ENCODE data around the gene LYG2.
"Not testable (repeated sequence)": the region's sequence is repeated elsewhere in the genome, so short reads cannot be mapped to it uniquely, and the experiment has no call there.

The LYG2 gene, protein sequence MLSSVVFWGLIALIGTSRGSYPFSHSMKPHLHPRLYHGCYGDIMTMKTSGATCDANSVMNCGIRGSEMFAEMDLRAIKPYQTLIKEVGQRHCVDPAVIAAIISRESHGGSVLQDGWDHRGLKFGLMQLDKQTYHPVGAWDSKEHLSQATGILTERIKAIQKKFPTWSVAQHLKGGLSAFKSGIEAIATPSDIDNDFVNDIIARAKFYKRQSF

GRCh38 chr2:99255491-99256318 lies at the start of gene LYG2:
Gene LYG2, minus strand, starts transcription at chr2:99255666. Its CDS starts 1,406 bp downstream, at chr2:99254260.
- no peak for DNase-seq

GRCh38 chr2:99301097-99301496 lies 45.6 kb upstream of the LYG2 start, which contains the start of gene LYG1:
Gene LYG1, minus strand, starts transcription at chr2:99301197. Its CDS starts 5,527 bp downstream, at chr2:99295670.
- not testable (repeated sequence) for DNase-seq

DNA sequence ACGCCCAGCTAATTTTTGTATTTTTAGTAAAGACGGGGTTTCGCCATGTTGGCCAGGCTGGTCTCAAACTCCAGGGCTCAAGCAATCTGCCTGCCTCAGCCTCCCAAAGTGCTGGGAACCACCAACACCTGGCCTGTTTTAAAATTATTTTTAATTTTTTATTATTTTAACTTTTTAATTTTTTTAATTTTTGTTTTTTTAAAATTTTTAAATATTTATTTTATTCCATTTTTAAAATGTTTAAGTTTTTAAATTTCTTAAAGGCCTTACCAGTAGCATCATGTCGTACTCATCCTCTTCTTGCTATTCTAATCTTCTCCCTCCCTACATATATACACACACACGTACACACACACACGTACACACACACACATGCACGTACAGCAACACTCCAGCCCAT lies 44.1 kb upstream of the LYG2 start:
- DNase-seq: no peak

DNA sequence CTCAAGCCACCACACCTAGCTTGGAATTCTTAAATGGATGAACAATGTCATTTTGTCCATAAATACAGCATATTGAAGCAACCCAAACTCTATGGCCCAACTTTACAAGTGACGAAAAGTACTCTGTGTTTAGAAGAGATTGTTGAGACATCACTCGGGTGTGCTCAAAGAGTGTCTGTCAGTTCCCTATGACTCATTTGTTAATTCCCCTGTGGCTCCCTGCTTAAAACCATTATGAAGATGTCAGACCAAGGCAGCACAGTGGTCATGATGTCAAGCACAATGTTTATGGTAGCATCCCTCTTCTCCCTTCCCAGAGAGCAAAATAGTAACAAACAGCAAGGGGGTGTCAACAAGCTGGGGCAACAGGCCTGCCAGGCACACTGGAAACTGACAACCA lies 42.5 kb upstream of the LYG2 start:
- no peak for DNase-seq

- no peak for DNase-seq
Measured at GRCh38 chr2:99285526-99285925, 30.1 kb upstream of the LYG2 start.

DNA sequence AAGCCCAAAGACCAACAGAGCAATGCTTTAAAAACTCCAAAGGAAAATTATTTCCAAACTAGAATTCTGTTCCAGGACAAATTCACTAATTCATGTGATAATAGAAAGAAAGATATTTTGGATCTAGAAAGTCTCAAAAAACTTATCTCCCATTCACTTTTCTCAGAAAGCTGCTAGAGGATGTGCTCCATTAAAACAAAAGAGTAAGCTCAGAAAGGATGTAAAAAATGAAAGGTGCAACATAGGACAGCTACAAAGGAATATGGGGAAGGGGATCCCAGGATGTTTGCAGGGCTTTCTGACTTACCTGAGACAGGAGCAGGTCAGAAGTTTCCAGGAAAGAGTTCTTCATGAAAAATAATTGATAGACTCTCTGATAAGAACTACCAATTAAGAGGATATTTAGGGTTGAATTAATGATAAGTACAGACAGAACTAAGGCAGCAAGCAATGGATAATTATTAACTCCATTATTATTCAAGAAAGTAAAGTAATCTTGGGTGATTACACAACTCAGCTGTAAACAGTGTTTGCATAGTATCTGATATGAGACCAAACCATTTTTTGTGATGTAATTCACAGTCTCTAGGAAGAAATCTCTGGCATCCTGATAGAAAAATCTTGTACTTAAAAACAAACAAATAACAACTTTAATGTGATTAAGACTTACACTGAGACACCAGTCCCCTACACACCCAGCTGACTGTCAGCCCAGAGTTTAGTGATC lies 24.7 kb upstream of the LYG2 start:
- no peak for DNase-seq

DNA sequence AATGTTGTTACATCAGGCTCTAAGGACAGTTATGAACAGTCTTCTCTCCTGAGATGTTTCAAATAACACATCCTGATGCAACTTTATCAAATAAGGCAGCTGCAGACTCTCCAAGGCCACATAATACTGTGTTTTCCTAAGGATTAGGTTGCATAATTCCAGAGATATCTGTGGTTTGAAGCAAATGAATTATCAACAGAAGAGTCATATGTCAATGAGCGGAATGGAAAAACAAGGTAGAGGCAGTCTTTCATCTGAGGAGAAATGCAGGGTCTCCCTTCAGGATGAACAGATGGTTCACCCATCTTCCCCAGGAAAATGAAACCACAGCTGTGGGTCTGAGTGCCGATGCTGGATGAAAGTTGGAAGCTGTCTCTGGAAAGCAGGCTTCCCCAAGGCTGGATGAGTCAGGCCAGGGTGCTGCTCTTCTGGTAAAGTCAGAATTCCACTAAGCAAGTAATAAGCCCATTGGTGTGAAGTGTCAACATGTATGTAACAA lies 23.4 kb upstream of the LYG2 start:
- no peak for DNase-seq

DNA sequence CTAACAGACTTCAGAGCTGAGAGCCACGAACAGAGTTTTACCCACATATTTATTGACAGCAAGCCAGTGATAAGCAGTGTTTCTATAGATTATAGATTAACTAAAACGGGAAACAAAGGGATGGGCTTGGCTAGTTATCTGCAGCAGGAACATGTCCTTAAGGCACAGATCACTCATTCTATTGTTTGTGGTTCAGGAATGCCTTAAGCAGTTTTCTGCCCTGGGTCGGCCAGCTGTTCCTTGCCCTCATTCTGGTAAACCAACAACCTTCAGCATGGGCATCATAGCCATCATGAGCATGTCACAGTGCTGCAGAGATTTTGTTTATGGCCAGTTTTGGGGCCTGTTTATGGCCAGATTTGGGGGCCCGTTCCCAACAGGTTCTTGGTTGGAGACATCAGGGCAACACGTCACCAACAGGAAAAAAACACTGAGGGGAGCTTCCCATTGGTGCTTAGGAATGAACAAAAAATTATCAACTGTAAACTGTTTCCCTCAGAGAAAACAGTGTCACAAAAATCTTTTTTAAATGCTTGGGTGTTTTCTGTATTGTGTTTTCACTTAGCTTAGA lies 22.8 kb upstream of the LYG2 start:
- not testable (repeated sequence) for DNase-seq

DNA sequence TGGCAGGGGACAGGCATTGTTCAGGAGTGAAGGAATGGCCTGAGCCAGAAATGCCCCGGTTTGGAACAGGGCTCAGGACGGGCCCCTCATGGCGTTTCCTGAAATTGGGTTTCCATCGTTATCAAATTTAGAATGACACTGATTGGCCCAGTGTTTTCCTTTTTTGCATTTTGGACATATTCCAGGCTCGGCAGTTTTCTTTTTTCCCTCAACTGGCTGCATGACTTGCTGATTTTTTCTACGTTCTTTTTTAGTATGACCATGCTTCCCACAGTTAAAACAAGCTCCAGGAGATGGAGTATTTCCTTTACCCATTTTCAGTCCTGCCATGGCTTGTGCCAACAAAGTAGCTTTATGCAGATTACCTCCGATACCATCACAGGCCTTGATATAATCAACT lies 20.4 kb upstream of the LYG2 start:
- DNase-seq: no peak

GRCh38 chr2:99261242-99261641 lies 5.8 kb upstream of the LYG2 start:
- no peak for DNase-seq

GRCh38 chr2:99260184-99260583 lies 4.7 kb upstream of the LYG2 start:
- no peak for DNase-seq

DNA sequence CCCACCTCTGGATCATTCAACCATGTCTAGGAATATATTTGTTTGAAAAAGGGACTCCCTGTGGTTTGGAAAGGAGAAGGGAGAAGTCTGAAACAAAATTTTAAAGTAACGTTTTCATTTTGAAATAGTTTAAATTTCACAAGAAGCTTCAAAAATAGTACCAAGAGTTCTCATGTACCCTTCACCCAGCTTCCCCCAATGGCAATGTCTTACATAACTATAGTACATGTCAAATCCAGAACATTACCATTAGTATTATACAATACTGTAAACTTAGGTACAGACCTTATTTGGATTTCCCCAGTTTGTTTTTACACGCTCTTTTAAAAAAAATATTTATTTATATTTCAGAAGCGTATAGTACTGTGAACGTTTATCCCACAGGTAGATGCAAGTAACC lies 4.0 kb upstream of the LYG2 start:
- DNase-seq: no peak

GRCh38 chr2:99256677-99257076 lies 1.2 kb upstream of the LYG2 start:
- no peak for DNase-seq

- DNase-seq: no peak
Measured at GRCh38 chr2:99249951-99250350, 5.5 kb downstream of the LYG2 start.

DNA sequence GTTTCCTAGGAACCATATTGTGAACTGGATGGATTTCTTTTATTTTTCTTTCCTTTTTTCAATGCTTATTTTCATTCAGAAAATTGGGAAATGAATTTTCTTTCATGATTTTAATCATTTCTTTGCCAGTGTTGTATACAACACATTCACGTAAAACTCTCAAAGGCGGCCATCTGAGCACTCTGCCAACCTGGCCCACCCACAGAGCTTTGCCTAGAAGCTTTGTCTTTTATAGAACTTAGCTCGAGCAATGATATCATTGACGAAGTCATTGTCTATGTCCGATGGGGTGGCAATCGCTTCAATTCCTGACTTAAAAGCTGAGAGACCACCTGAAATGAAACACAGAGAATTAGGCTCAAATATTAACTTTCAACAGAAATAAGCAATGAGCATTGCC lies 13.3 kb downstream of the LYG2 start:
- DNase-seq: no peak

DNA sequence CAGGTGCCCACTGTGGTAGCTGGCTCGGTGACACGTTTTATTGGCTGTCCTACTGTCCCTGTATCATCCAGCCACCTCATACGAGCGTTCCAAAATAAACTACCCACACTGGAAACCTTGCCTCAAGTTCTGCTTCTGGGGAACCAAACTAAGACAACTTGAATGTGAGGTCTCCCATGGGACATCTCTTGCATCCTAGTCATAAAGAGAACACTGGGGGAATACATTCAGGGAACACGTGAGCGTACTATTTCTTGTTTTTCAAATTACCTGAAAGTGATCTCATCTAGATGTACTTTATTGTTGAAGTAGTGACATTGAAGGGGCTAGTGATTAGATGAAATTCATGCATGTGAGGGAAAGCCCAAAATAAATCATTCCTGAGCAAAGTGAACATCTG lies 15.0 kb downstream of the LYG2 start:
- no peak for DNase-seq

DNA sequence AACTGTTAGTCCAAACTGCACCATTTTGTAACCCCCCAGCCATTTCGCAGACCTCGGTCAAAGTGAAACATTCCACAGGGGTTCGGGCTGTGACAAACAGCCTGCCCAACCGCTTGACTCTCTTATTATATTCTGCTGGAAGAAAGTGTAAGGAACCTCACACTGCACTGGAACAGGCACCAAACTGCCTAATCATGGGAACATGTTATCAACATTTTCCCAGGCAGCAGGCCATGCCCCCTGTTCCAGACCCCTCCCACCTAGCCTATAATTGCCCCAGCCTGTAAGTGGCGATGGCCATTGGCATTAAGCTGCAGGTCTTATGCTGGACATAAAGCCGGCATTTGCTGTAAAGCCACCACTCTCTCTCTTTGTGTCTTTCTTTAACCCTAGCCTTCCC lies 16.9 kb downstream of the LYG2 start:
- no peak for DNase-seq

DNA sequence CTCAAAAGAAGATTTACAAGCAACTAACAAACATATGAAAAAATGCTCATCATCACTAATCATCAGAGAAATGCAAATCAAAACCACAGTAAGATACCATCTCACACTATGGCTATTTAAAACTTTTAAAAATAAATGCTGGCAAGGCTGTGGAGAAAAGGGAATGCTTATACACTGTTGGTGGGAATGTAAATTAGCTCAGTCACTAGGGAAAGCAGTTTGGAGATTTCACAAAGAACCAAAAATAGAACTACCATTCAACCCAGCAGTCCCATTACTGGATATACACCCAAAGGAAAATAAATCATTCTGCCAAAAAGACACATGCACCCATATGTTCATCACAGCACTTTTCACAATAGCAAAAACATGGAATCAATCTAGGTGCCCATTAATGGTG lies 22.3 kb downstream of the LYG2 start:
- not testable (repeated sequence) for DNase-seq

- DNase-seq: no peak
Measured at GRCh38 chr2:99217929-99218501, 37.5 kb downstream of the LYG2 start.

GRCh38 chr2:99216096-99216495 lies 39.4 kb downstream of the LYG2 start:
- DNase-seq: no peak

DNA sequence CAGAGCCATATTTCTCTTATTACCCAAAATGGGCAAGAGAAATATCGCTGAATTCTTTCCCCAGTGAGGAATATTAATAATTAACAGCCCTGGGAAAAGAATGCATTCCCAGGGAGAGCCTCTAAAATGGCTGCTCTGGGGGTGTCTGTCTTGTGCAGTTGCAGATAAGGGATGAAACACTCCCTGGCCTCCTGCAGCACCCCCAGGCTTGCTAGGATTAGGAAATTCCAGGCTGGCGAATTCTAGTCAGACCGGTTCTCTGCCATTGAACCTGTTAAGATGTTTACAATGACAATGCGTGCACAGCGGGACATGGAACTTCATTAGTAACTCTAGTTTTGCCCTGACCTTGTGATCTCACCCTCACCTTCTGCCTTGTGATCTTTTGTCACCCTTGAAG lies 50.0 kb downstream of the LYG2 start:
- DNase-seq: no peak

DNA sequence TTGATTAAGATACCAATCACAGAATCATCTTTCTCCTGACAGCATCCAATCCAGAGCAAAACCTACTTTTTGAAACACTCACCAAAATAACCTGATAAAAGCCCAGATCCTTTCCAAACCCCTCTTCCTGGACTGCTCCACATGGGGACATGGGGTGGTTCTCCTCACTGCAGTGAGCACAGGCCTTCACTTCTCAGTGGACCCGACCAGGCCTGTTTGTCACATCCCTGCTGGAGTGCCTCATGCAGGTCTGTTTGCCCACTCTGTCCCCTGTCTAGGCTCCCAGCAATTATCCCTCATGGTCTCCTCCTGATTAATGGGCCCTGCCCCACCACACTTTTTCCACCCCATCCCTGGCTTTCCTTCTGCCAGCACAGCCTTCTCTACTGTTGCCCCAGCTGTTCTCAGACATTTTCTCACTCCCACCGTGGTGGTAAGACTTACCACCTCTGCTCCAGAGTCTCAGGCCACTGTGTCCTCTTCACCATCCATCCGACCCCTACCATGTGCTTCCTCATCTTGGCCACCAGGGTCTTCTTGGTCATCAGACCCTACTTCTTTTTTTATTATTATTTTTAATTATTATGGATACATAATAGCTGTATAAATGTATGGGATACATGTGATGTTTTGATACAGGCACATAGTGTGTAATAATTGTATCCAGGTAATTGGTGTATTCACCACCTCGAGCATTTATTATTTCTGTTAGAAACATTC lies 53.3 kb downstream of the LYG2 start:
- no peak for DNase-seq
